ELR (cell line): Measurements from ENCODE around the gene ZFP1.

Experiments used
- DNase-seq: peaks from one replicate; pipeline ENCODE4 v3.0.0-alpha.2; 2015; ENCODE audit warnings: low read depth

The ZFP1 gene

GRCh38 chr16:75160386-75160785, 12.1 kb downstream of the ZFP1 start:
- DNase-seq = no peak

GRCh38 chr16:75169899-75170405, 21.6 kb downstream of the ZFP1 start:
- DNase-seq = no peak

- DNase-seq = no peak
Observed at GRCh38 chr16:75172578-75172977, 24.3 kb downstream of the ZFP1 start.

- DNase-seq = no peak
Observed at GRCh38 chr16:75175074-75175473, 26.8 kb downstream of the ZFP1 start.

GRCh38 chr16:75176926-75177325, 28.6 kb downstream of the ZFP1 start:
- DNase-seq = no peak

GRCh38 chr16:75179208-75179607, 30.9 kb downstream of the ZFP1 start:
- no peak for DNase-seq

- DNase-seq = no peak
Observed at GRCh38 chr16:75181630-75182029, 33.3 kb downstream of the ZFP1 start.

- DNase-seq = no peak
Observed at GRCh38 chr16:75188832-75189477, 40.6 kb downstream of the ZFP1 start.

- DNase-seq = no peak
Observed at GRCh38 chr16:75189638-75190245, 41.4 kb downstream of the ZFP1 start.

- DNase-seq = no peak
Observed at GRCh38 chr16:75192606-75193264, 44.4 kb downstream of the ZFP1 start.

- DNase-seq = no peak
Observed at GRCh38 chr16:75193265-75193650, 44.9 kb downstream of the ZFP1 start.

GRCh38 chr16:75193730-75194444, 45.6 kb downstream of the ZFP1 start:
- DNase-seq = no peak

GRCh38 chr16:75195811-75196790, 47.8 kb downstream of the ZFP1 start:
- no peak for DNase-seq

- no peak for DNase-seq
Observed at GRCh38 chr16:75196836-75197235, 48.5 kb downstream of the ZFP1 start.

- peak; percentile 24 for DNase-seq
Observed at GRCh38 chr16:75197522-75198134, 49.3 kb downstream of the ZFP1 start.

- peak; percentile 43 for DNase-seq
Observed at GRCh38 chr16:75198135-75198600, 49.8 kb downstream of the ZFP1 start.

- no peak for DNase-seq
Observed at GRCh38 chr16:75202069-75202590, 53.8 kb downstream of the ZFP1 start.

GRCh38 chr16:75203096-75203495, 54.8 kb downstream of the ZFP1 start:
- DNase-seq = no peak

- no peak for DNase-seq
Observed at GRCh38 chr16:75203667-75204409, 55.5 kb downstream of the ZFP1 start.

GRCh38 chr16:75204410-75204758, 56.1 kb downstream of the ZFP1 start:
- no peak for DNase-seq
